HCT116 (cell line): Measurements from ENCODE around the gene PRELID1. TPM values are rescaled to one million over a fixed set of nuclear protein-coding genes. Genes with fewer than 3 reads are reported as not detected.

ENCODE experiments used
- ATAC-seq: fragments of 200-7000 bp; cut with Tn5 transposase; 2 replicates; pipeline ENCODE4 v1.9.1; 2020; ENCODE audit warnings: mild to moderate bottlenecking, moderate library complexity
- BruUV-seq: library from RNA; stranded (reverse); fragments of 400-500 nt; replicated peaks from 2 replicates; lab custom pipeline; 2021; lab: Mats Ljungman, UMichigan
- CTCF ChIA-PET: fragments of 300-600 bp; sonication (Branson Sonifier 250); formaldehyde crosslinking; loops from one replicate; lab custom pipeline; 2021; ENCODE audit warnings: antibody characterized with exemption; lab: Charles Lee
- POLR2A ChIA-PET: fragments of 300-600, 350-600 bp; sonication (Branson Sonifier 250); formaldehyde crosslinking; loops from one replicate; lab custom pipeline; 2021; ENCODE audit warnings: antibody characterized with exemption; lab: Charles Lee
- RAD21 ChIA-PET, 2 experiments: fragments of 300-600 bp; sonication (Branson Sonifier 250); formaldehyde crosslinking; loops; one replicate each; lab custom pipeline; 2023; ENCODE audit warnings: low total read pairs in 2 of 2; ENCODE audit not compliant: uncharacterized antibody in 2 of 2, unreplicated experiment in 2 of 2, low non-redundant PET in 1 of 2; lab: Charles Lee
- DNase-seq: peaks from one replicate; pipeline ENCODE4 v3.0.0-alpha.2; 2010; ENCODE audit warnings: low read depth, low spot score
- H2AFZ ChIP-seq: fragments of 200-600 bp; shearing (Covaris generic), sonication (generic); 2 replicates; pipeline ENCODE4 v1.6.1; 2017; ENCODE audit warnings: low read depth, mixed run types, mixed read lengths, antibody characterized with exemption, low read length; ENCODE audit not compliant: poor library complexity, severe bottlenecking
- H3K27ac ChIP-seq: 2 replicates; pipeline ENCODE4 v1.5.1; 2012; ENCODE audit warnings: low read depth, low read length
- H3K27me3 ChIP-seq: fragments of 200-600 bp; sonication (generic); 2 replicates; pipeline ENCODE4 v1.6.1; 2016; ENCODE audit warnings: mixed run types, low read length, mixed read lengths; ENCODE audit not compliant: insufficient read depth
- H3K36me3 ChIP-seq, 2 experiments: fragments of 200-500 bp in 1 of 2; fragments of 200-600 bp in 1 of 2; sonication (Bioruptor generic) in 1 of 2; sonication (generic) in 1 of 2; 2 replicates each; pipeline versions ENCODE4 v1.5.1 to v1.6.1; 2014 to 2016; ENCODE audit warnings: low read length in 2 of 2, inconsistent platforms in 1 of 2, mixed read lengths in 1 of 2, mixed run types in 1 of 2; ENCODE audit not compliant: insufficient read depth in 2 of 2, control insufficient read depth in 1 of 2
- H3K4me1 ChIP-seq, 2 experiments: fragments of 200-600 bp in 1 of 2; sonication (generic) in 1 of 2; 2 replicates each; pipeline versions ENCODE4 v1.5.1 to v1.6.1; 2012 to 2017; ENCODE audit warnings: low read length in 2 of 2, inconsistent platforms in 1 of 2, mild to moderate bottlenecking in 1 of 2, mixed read lengths in 1 of 2, mixed run types in 1 of 2, moderate library complexity in 1 of 2; ENCODE audit not compliant: insufficient read depth in 2 of 2, control insufficient read depth in 1 of 2
- H3K4me2 ChIP-seq: fragments of 200-600 bp; sonication (generic); 2 replicates; pipeline ENCODE4 v1.6.1; 2017; ENCODE audit warnings: mixed run types, low read length, mixed read lengths
- H3K4me3 ChIP-seq, 2 experiments: fragments of 200-600 bp in 1 of 2; sonication (generic) in 1 of 2; replicated peaks in 1 of 2; 2 replicates each; pipeline ENCODE4 v1.5.1; 2011 to 2016; ENCODE audit warnings: low read length in 2 of 2, control low read depth in 1 of 2, low read depth in 1 of 2, mild to moderate bottlenecking in 1 of 2, mixed read lengths in 1 of 2, mixed run types in 1 of 2
- H3K79me2 ChIP-seq: fragments of 200-600 bp; sonication (generic); 2 replicates; pipeline ENCODE4 v1.6.1; 2017; ENCODE audit warnings: mild to moderate bottlenecking, mixed run types, low read length, moderate library complexity, mixed read lengths; ENCODE audit not compliant: insufficient read depth
- H3K9ac ChIP-seq: fragments of 200-600 bp; sonication (generic); 2 replicates; pipeline ENCODE4 v1.6.1; 2016; ENCODE audit warnings: low read length, mixed read lengths
- H3K9me2 ChIP-seq: fragments of 200-600 bp; sonication (generic), shearing (Covaris generic); 2 replicates; pipeline ENCODE4 v1.6.1; 2017; ENCODE audit warnings: mixed run types, mild to moderate bottlenecking, moderate library complexity; ENCODE audit not compliant: insufficient read depth
- H3K9me3 ChIP-seq, 2 experiments: fragments of 200-500 bp in 1 of 2; fragments of 200-600 bp in 1 of 2; sonication (Bioruptor generic) in 1 of 2; sonication (generic) in 1 of 2; 2 replicates each; pipeline ENCODE4 v1.6.1; 2014 to 2017; ENCODE audit warnings: low read length in 2 of 2, mixed read lengths in 2 of 2, inconsistent platforms in 1 of 2, low read depth in 1 of 2, mild to moderate bottlenecking in 1 of 2, mixed run types in 1 of 2, moderate library complexity in 1 of 2; ENCODE audit not compliant: control insufficient read depth in 1 of 2, insufficient read depth in 1 of 2
- H4K20me1 ChIP-seq: fragments of 200-600 bp; sonication (generic), shearing (Covaris generic); 2 replicates; pipeline ENCODE4 v1.6.1; 2017; ENCODE audit warnings: mixed run types, mild to moderate bottlenecking, moderate library complexity; ENCODE audit not compliant: insufficient read depth
- ATF3 ChIP-seq: IDR thresholded peaks from 2 replicates; pipeline ENCODE4 v1.6.1; 2012
- CEBPB ChIP-seq: IDR thresholded peaks from 2 replicates; pipeline ENCODE4 v1.6.1; 2012; ENCODE audit warnings: low read depth
- CTCF ChIP-seq, 3 experiments: fragments of 200-600 bp in 1 of 3; sonication (generic) in 1 of 3; IDR thresholded peaks in 2 of 3; conservative IDR thresholded peaks in 1 of 3; 2 replicates each; pipeline ENCODE4 v1.5.1; 2012 to 2017; ENCODE audit warnings: low read depth in 2 of 3, low read length in 2 of 3, antibody characterized with exemption in 1 of 3, borderline replicate concordance in 1 of 3, control low read depth in 1 of 3, mild to moderate bottlenecking in 1 of 3, mixed read lengths in 1 of 3, mixed run types in 1 of 3, moderate library complexity in 1 of 3; ENCODE audit not compliant: insufficient read depth in 1 of 3
- ELF1 ChIP-seq: IDR thresholded peaks from 2 replicates; pipeline ENCODE4 v1.6.1; 2012; ENCODE audit warnings: low read depth, borderline replicate concordance
- EZH2 ChIP-seq: fragments of 200-600 bp; sonication (generic); IDR thresholded peaks from 2 replicates; pipeline ENCODE4 v1.6.1; 2017; ENCODE audit warnings: antibody characterized with exemption, mixed run types
- EZH2phosphoT487 ChIP-seq: fragments of 200-600 bp; IDR thresholded peaks from 2 replicates; pipeline ENCODE4 v1.6.1; 2018; ENCODE audit warnings: antibody characterized with exemption, borderline replicate concordance
- POLR2A ChIP-seq: IDR thresholded peaks from 2 replicates; pipeline ENCODE4 v1.7.0; 2011; ENCODE audit warnings: borderline replicate concordance; ENCODE audit not compliant: insufficient read depth, insufficient read length; ENCODE audit errors: extremely low read depth
- POLR2AphosphoS5 ChIP-seq: IDR thresholded peaks from 2 replicates; pipeline ENCODE4 v1.6.1; 2011; ENCODE audit warnings: mild to moderate bottlenecking, low read depth, low read length, moderate library complexity
- RAD21 ChIP-seq: IDR thresholded peaks from 2 replicates; pipeline ENCODE4 v1.6.1; 2012; ENCODE audit warnings: low read depth, mild to moderate bottlenecking
- SP1 ChIP-seq: IDR thresholded peaks from 2 replicates; pipeline ENCODE4 v1.6.1; 2012; ENCODE audit warnings: low read depth
- YY1 ChIP-seq: IDR thresholded peaks from 2 replicates; pipeline ENCODE4 v1.6.1; 2011; ENCODE audit warnings: low read length, low read depth, moderate library complexity, mild to moderate bottlenecking; ENCODE audit not compliant: insufficient replicate concordance; ENCODE audit errors: extremely low read depth
- ZBTB33 ChIP-seq: IDR thresholded peaks from 2 replicates; pipeline ENCODE4 v1.6.1; 2011; ENCODE audit warnings: mild to moderate bottlenecking, low read length, moderate library complexity; ENCODE audit not compliant: insufficient replicate concordance; ENCODE audit errors: extremely low read depth
- ZFX ChIP-seq: fragments of 450-650 bp; IDR thresholded peaks from 2 replicates; pipeline ENCODE4 v1.6.1; 2017
- intact Hi-C: fragments of 100-400 bp; cut with micrococcal nuclease; formaldehyde crosslinking; loops from 2 replicates; pipeline ENCODE4 v1.10.0; 2022
- total RNA-seq: library from RNA; stranded (reverse); gene quantifications from one replicate; pipeline ENCODE4 v1.2.1, GENCODE V29; 2021; ENCODE audit not compliant: unreplicated experiment

PRELID1 gene
- total RNA-seq, 1 experiment from 2014 or later = 223 TPM

GRCh38 chr5:177316005-177316404 is 12.4 kb downstream of the PRELID1 start:
- Histone ChIP-seq H3K27me3 (no peaks in the 10 kb centered on the region), H3K9me2 (no peaks in the 10 kb centered on the region), H3K9me3 (no peaks in the 10 kb centered on the region), H3K4me2 (no peak overlapping the region), H4K20me1 (no peaks in the 10 kb centered on the region), H3K4me1 (peaks cover 6 to 34% of the 10 kb centered on the region in 2 experiments; a peak in 3 of 4 replicates), H3K27ac (no peak overlapping the region), H3K36me3 (no peaks in the 10 kb centered on the region), H3K4me3 (no peak overlapping the region), H2AFZ (no peak overlapping the region), H3K9ac (no peak overlapping the region), H3K79me2 (no peaks in the 10 kb centered on the region)
- TF ChIP-seq ATF3 (no peak), RAD21 (no peak), POLR2AphosphoS5 (no peak), ELF1 (no peak), EZH2phosphoT487 (no peak), POLR2A (no peak), CTCF (IDR thresholded peaks at IDR 0.05 in 2 of 3, conservative IDR thresholded peaks at IDR 0.05 in 1 of 3; ENCODE audit: borderline replicate concordance in 1 of 3, insufficient read depth in 1 of 3, low read depth in 2 of 3, low read length in 2 of 3) (no peak), ZFX (no peak), EZH2 (no peak), YY1 (no peak), ZBTB33 (no peak), CEBPB (no peak), SP1 (no peak)
- ChIA-PET POLR2A (no interaction called here), CTCF (interaction anchor here (0.6 kb wide), 1 partner anchor 140 kb away, joined by 3 read pairs; no protein-coding TSS in a partner anchor), RAD21 (no interaction called here)
- intact Hi-C loops = loop anchor here (5.0 kb wide), 1 partner anchor 71 kb away; no protein-coding TSS in a partner anchor
- ATAC-seq (no peak), DNase-seq (no peak)
- no TSS peak for BruUV-seq
